Suprapubic skin (tissue), 4 donors: ENCODE measurements around the gene ELMOD1. TPM values are rescaled to one million over a fixed set of nuclear protein-coding genes. Genes with fewer than 3 reads are reported as not detected.

Experiments used
- DNase-seq, 2 donors: peaks; one replicate each; pipeline ENCODE4 v3.0.0-alpha.2; 2019; ENCODE audit warnings: low spot score in 2 of 2
- H3K27ac ChIP-seq: fragments of 200-600 bp; sonication (generic); one replicate; pipeline ENCODE4 v1.5.1; 2019
- H3K27me3 ChIP-seq: fragments of 200-600 bp; sonication (generic); one replicate; pipeline ENCODE4 v1.5.1; 2019
- H3K36me3 ChIP-seq: fragments of 200-600 bp; sonication (generic); one replicate; pipeline ENCODE4 v1.5.1; 2019
- H3K4me1 ChIP-seq: fragments of 200-600 bp; sonication (generic); one replicate; pipeline ENCODE4 v1.5.1; 2019
- H3K4me3 ChIP-seq: fragments of 200-600 bp; sonication (generic); one replicate; pipeline ENCODE4 v1.5.1; 2019; ENCODE audit warnings: mild to moderate bottlenecking
- H3K9me3 ChIP-seq: fragments of 200-600 bp; sonication (generic); one replicate; pipeline ENCODE4 v1.5.1; 2019
- CTCF ChIP-seq, 2 donors: fragments of 200-600 bp in 1 of 2; fragments of 450-650 bp in 1 of 2; sonication (generic) in 1 of 2; IDR thresholded peaks; one replicate each; pipeline ENCODE4 v1.5.1; 2016 to 2019; ENCODE audit warnings: antibody characterized with exemption in 2 of 2, mild to moderate bottlenecking in 1 of 2, moderate library complexity in 1 of 2
- EP300 ChIP-seq: sonication (generic); formaldehyde crosslinking; IDR thresholded peaks from one replicate; pipeline ENCODE4 v1.6.1; 2017; ENCODE audit warnings: antibody characterized with exemption
- POLR2A ChIP-seq, 2 donors: fragments of 450-650 bp; IDR thresholded peaks; one replicate each; pipeline ENCODE4 v1.6.1; 2017; ENCODE audit warnings: antibody characterized with exemption in 2 of 2, mild to moderate bottlenecking in 2 of 2, moderate library complexity in 2 of 2
- POLR2AphosphoS5 ChIP-seq, 3 donors: sonication (generic); formaldehyde crosslinking; IDR thresholded peaks; one replicate each; pipeline ENCODE4 v1.6.1; 2017; ENCODE audit warnings: antibody characterized with exemption in 3 of 3
- WGBS: methylation state at CpG from one replicate; pipeline ENCODE4 v1.1.5; 2018; 5-methylcytosine and 5-hydroxymethylcytosine counted together
- total RNA-seq, 4 donors: library from RNA; depleted of rRNA; stranded (reverse); fragments of >200 nt; gene quantifications; one replicate each; pipeline ENCODE4 v1.1.0, GENCODE V29; 2016

Gene ELMOD1
- total RNA-seq, 4 donors from 2014 or later, result 14.6 to 66.0 (median 41.3) TPM

DNA sequence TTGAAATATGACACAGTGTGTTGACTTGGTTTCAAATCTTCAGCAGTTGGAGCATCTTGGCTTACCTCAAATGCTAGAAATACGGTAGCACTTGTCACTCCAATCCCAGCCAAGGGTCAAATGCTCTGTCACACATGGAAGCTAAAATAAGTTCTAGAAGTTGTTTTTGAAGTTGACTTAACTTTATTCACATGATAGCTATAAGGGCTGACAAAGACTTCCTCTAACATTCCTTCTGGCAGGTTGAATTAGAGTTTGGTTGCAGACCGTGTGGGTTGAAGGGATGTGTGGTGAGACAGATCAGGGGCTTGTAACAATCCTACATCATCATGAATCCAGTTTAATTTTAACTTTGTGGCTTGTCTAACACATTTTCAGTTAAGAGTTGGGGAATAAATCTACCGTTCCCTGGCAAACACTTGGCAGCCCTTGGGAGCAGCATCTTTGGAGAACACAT is 116.3 kb downstream of the ELMOD1 start:
- H3K4me1 ChIP-seq, result peaks cover 4% of the 10 kb centered on the region
- no peak for DNase-seq
- no peaks in the 10 kb centered on the region for H3K9me3 ChIP-seq
- H3K4me3 ChIP-seq, result no peak overlapping the region
- no peaks in the 10 kb centered on the region for H3K27me3 ChIP-seq
- no peaks in the 10 kb centered on the region for H3K36me3 ChIP-seq
- WGBS, result 77% methylated on average over 3 of the region's 3 CpGs
- TF ChIP-seq POLR2AphosphoS5 (IDR thresholded peaks at IDR 0.05) (no peak), CTCF (IDR thresholded peaks at IDR 0.05) (no peak), POLR2A (IDR thresholded peaks at IDR 0.05) (no peak), EP300 (no peak)
- no peak overlapping the region for H3K27ac ChIP-seq

DNA sequence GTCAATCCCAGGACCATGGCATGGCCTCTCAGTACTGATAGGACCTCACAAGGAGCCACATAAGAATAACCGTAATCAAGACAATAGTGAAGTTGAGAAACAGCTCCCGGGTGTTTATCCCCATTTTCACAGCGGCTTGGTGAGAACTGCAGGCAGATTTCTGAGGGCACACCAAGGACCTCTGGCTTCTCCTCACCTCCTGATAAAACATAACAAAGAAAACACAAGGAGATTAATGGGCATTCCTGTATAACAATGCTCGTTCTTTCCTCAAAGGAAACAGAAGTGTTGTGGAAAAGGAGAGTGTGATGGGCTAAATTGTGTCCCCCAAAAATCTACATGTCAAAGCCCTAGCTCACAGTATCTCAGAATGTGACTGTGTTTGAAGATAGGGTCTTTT is 116.9 kb downstream of the ELMOD1 start:
- DNase-seq, result no peak
- Histone ChIP-seq H3K36me3 (no peaks in the 10 kb centered on the region), H3K27me3 (no peaks in the 10 kb centered on the region), H3K27ac (no peak overlapping the region), H3K9me3 (no peaks in the 10 kb centered on the region), H3K4me1 (peaks cover 4% of the 10 kb centered on the region), H3K4me3 (no peak overlapping the region)
- WGBS, result 62% methylated on average over 4 of the region's 4 CpGs
- TF ChIP-seq CTCF (IDR thresholded peaks at IDR 0.05), result no peak

DNA sequence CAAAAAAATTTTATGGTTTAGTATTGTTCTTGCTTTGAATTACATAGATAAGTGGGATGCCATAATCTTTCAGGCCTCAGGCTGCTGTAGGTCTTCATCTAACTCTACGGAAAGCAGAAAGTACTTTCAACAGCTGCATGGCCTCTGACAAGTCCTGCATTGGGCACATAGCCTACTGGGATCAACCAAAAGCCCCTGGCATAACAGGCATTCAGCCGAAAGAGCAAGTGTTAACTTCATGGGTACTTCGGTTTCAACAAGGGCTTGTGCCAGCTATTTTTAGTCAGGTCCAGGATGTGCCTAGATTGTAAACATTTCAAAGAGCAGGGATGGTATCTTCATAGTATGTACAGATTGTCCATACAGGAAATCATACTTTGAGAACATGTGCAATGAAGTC is 117.8 kb downstream of the ELMOD1 start:
- TF ChIP-seq CTCF (IDR thresholded peaks at IDR 0.05), result no peak
- TF ChIP-seq EP300, result no peak
- no peak for TF ChIP-seq POLR2AphosphoS5 (IDR thresholded peaks at IDR 0.05)
- no peak for TF ChIP-seq POLR2A (IDR thresholded peaks at IDR 0.05)
- 85% methylated on average over 3 of the region's 3 CpGs for whole genome bisulfite sequencing
- DNase-seq, result no peak
- H3K36me3 ChIP-seq, result no peaks in the 10 kb centered on the region
- no peaks in the 10 kb centered on the region for H3K27me3 ChIP-seq
- peaks cover 4% of the 10 kb centered on the region for H3K4me1 ChIP-seq
- no peaks in the 10 kb centered on the region for H3K9me3 ChIP-seq
- no peak overlapping the region for H3K4me3 ChIP-seq
- no peak overlapping the region for H3K27ac ChIP-seq

DNA sequence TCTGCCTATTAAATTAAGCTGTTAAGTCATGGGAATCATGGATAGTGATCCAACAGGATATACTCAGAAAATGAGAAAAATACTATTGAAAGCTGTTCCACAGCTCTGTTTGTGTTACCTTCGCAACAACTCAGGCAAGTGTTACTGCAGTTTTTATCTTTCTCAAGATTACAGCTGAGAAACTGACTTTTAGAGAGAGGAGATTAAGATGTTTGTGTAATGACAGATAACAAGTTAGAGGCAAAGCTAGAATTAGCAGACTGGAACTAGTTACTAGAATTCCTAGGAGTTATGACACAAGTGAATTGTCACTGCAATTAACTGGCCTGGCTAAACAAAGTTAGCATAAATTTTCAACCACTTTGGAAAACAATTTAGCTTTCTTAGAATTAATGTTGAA is 119.4 kb downstream of the ELMOD1 start:
- TF ChIP-seq POLR2A (IDR thresholded peaks at IDR 0.05) (no peak), CTCF (IDR thresholded peaks at IDR 0.05) (no peak), POLR2AphosphoS5 (IDR thresholded peaks at IDR 0.05) (no peak), EP300 (no peak)
- DNase-seq, result no peak
- H3K27ac ChIP-seq, result no peak overlapping the region
- no peaks in the 10 kb centered on the region for H3K36me3 ChIP-seq
- H3K4me1 ChIP-seq, result no peaks in the 10 kb centered on the region
- WGBS, result 90% methylated on average over 1 of the region's 1 CpG
- H3K4me3 ChIP-seq, result no peak overlapping the region
- no peaks in the 10 kb centered on the region for H3K27me3 ChIP-seq
- no peaks in the 10 kb centered on the region for H3K9me3 ChIP-seq

GRCh38 chr11:107711861-107712755 is 121.2 kb downstream of the ELMOD1 start, which contains the start of gene SLN:
Gene SLN, minus strand, starts transcription at chr11:107712056.
- Histone ChIP-seq H3K9me3 (no peaks in the 10 kb centered on the region), H3K36me3 (no peaks in the 10 kb centered on the region), H3K4me3 (no peak within 1 kb of the TSS), H3K4me1 (no peaks in the 10 kb centered on the region), H3K27ac (no peak within 1 kb of the TSS), H3K27me3 (no peaks in the 10 kb centered on the region)
- TF ChIP-seq POLR2A (IDR thresholded peaks at IDR 0.05), result no peak
- TF ChIP-seq POLR2AphosphoS5 (IDR thresholded peaks at IDR 0.05), result no peak
- TF ChIP-seq CTCF (IDR thresholded peaks at IDR 0.05), result no peak
- TF ChIP-seq EP300, result no peak
- no peak for DNase-seq
- WGBS, result 53% methylated on average over 12 of the region's 12 CpGs
